C4-2B (cell line): ENCODE measurements around the gene EXPH5.

Source experiments
- H3K27ac ChIP-seq: fragments of 450-650 bp; 2 replicates; pipeline ENCODE4 v1.5.1; 2017
- ZFX ChIP-seq: fragments of 450-650 bp; IDR thresholded peaks from 2 replicates; pipeline ENCODE4 v1.6.1; 2017
- TF ChIP-seq, protein P1 (sequence below): fragments of 450-650 bp; conservative IDR thresholded peaks from 2 replicates; pipeline ENCODE4 v1.5.1; 2017; ENCODE audit warnings: mild to moderate bottlenecking

The EXPH5 gene

DNA sequence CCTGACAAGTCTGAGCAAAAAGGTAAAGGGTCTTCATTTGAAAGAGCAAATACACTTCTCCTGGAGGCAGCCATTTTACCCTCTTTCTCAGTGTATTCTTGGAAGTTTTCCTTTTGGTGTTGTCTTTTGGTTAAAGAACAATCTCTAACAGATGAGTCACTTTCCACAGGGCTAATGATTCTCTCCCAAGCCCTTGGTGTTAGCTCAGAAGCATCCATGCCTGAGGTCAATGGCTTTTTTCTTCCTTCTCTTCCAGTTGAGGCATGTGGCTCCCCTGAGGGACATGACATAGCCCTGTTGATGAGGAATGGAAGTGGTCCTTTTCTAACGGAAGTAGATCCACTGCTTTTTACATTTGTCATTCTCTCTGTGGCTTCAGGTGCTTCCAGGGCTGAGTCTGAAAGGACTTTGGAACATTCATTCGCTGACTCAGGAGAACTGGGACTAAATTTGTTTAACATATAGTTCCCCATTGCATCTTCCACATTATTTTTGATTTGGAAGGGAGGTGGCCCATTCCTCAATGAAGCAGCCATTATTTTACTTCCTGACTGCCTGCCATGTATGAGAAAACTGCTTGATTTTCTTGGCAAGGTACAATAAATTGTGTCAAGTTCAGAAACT, 81.6 kb downstream of the EXPH5 start:
- H3K27ac ChIP-seq = no peak overlapping the region
- TF ChIP-seq, protein P1, sequence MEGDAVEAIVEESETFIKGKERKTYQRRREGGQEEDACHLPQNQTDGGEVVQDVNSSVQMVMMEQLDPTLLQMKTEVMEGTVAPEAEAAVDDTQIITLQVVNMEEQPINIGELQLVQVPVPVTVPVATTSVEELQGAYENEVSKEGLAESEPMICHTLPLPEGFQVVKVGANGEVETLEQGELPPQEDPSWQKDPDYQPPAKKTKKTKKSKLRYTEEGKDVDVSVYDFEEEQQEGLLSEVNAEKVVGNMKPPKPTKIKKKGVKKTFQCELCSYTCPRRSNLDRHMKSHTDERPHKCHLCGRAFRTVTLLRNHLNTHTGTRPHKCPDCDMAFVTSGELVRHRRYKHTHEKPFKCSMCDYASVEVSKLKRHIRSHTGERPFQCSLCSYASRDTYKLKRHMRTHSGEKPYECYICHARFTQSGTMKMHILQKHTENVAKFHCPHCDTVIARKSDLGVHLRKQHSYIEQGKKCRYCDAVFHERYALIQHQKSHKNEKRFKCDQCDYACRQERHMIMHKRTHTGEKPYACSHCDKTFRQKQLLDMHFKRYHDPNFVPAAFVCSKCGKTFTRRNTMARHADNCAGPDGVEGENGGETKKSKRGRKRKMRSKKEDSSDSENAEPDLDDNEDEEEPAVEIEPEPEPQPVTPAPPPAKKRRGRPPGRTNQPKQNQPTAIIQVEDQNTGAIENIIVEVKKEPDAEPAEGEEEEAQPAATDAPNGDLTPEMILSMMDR = no peak
- no peak for TF ChIP-seq ZFX

DNA sequence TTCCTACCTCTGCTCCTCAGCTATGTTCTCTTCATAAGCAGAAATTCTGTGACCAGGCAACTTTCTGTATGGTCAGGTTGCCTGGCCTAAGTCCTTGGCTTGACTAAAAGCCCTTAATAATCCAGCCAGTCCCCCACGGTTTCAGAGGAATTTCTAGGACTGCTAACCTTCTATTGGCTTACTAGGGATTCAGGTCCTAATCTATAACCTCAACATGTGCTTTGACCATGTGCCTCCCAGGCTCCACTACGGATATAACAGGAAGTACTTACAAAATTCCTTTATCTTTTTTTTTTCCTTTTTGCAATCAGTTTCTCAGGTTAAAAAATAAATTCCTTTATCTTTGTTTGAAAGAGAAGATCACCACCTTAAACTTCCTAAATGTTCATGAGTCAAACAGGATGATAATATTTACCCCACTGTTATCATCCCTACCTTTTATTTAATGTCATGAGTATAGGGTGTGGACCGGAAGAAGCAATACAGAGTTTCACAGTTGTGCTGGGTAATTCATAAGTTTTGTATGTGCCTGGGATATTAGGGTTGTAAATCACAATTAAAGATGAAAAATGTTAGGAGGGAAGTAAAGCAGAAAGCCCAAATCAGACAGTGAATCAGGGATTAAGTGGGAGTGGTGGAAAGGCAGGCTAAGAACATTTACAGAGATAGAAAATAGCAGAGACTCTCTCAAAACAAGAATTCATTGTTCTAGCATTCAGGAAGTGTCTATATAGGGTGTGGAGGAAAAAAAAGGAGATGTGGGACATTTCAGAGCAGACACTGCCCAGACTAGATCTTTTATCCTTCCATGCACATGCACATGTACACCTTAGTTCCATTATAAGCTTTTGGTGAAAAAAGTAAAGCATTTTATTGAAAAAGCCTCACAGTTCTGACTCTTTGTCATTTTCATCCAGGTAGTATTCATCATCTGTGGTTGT, 84.6 kb downstream of the EXPH5 start:
- H3K27ac ChIP-seq = no peak overlapping the region
- TF ChIP-seq, protein P1 = no peak
- no peak for TF ChIP-seq ZFX

DNA sequence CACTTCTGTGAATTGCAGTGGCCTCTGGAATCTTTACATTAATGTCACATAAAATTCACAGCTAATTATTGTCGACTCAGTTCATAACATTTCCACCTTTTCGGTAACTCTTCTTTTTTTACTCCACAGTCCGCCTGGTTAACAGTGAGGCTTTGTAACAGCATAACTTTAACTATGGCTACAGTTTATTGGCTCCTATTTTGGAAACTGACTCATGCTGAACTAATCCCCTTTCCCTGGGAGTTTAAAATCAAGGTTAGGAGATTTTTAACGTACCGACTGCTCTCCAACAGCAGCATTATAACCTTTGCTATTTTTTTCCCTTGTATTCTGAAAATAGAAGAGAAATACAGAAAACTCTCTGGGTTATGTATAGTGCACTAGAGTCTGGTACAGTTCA, 92.2 kb downstream of the EXPH5 start:
- TF ChIP-seq, protein P1 = no peak
- H3K27ac ChIP-seq = no peak overlapping the region

DNA sequence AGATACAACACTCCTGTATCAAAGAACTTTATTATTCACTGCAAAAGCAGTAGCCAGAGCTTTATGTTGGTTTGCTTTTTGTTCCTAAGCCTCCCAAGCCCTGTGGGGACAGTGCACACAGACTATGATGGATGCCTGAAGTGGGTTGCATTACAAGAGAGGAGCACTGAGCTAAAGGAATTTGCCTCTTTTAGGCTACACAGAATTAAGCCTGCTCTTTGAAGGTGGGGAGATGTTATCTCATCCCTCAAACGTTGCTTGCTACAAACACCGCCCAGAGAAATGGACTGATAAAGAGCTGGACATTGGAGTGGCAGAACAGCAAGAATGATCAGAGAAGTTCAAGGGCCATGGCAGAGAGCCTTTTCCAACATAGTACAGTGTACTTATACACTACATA, 92.8 kb downstream of the EXPH5 start:
- no peak overlapping the region for H3K27ac ChIP-seq
- TF ChIP-seq, protein P1 = no peak
- no peak for TF ChIP-seq ZFX

DNA sequence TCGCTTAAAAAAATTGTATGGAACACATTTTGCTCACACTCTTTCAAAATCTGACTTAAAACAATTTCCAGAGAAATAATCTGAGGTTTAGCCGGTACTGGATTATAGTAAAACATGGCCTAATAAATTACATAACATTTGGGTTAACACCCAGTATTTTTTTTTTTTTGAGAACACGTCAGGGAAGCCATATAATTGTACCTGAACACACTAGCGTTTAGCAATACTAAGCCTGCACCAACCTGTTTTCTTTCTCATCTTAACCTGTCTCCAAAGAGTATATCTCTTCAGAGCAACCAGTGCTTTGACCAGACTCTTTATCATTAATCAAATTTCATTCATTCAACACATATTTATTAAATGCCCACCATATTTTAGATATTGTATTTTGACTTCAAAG, 93.4 kb downstream of the EXPH5 start:
- no peak for TF ChIP-seq ZFX
- TF ChIP-seq, protein P1 = no peak
- H3K27ac ChIP-seq = no peak overlapping the region

DNA sequence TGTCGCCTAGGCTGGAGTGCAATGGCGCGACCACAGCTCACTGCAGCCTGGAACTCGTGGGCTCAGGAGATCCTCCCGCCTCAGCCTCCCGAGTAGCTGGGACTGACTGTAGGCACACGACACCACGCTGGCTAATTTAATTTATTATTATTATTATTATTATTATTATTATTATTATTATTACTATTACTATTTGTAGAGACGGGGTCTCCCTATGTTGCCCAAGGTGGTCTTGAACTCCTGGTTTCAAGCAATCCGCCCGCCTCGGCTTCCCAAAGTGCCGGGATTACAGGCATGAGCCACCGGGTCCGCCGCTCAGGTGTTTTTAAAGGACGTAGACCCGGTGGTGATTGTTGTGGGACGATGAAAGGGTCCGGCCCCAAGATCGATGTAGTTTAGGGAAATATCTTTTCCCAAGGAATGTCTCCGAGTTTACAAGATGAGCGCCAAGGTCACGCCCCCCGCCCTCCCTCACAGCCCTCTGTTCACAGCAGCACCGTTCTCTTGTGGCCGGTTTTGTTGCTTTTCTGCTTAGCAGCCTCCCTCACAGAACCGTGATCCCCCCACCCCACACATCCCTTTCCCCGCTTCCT, 94.7 kb downstream of the EXPH5 start:
- no peak overlapping the region for H3K27ac ChIP-seq
- TF ChIP-seq ZFX = no peak
- TF ChIP-seq, protein P1 = no peak
